SK-N-MC (cell line): ENCODE data around the gene EDA.

Experiments
- DNase-seq: peaks from one replicate; pipeline ENCODE4 v3.0.0-alpha.2; 2011; ENCODE audit warnings: low read depth, low spot score
- H3K27ac ChIP-seq: fragments of 200-600 bp; sonication (generic); 2 replicates; pipeline ENCODE4 v1.5.1; 2016; ENCODE audit warnings: mixed run types
- H3K36me3 ChIP-seq: fragments of 200-600 bp; sonication (generic); 2 replicates; pipeline ENCODE4 v1.6.1; 2017; ENCODE audit warnings: antibody characterized with exemption, low read length, mixed read lengths; ENCODE audit not compliant: insufficient read depth
- H3K4me3 ChIP-seq: fragments of 200-600 bp; sonication (generic); 2 replicates; pipeline ENCODE4 v1.5.1; 2016
- H3K9ac ChIP-seq: fragments of 200-600 bp; sonication (generic); 2 replicates; pipeline ENCODE4 v1.8.0; 2017; ENCODE audit warnings: mixed run types, mixed read lengths; ENCODE audit not compliant: insufficient read length
- H3K9me3 ChIP-seq: fragments of 200-600 bp; sonication (generic); 2 replicates; pipeline ENCODE4 v1.6.1; 2017; ENCODE audit warnings: low read depth, mild to moderate bottlenecking, antibody characterized with exemption, low read length, moderate library complexity, mixed read lengths
- EZH2 ChIP-seq: fragments of 200-600 bp; sonication (generic); IDR thresholded peaks from one replicate; pipeline ENCODE4 v1.6.1; 2017; ENCODE audit warnings: antibody characterized with exemption
- FOXP2 ChIP-seq: optimal IDR thresholded peaks from 2 replicates; pipeline ENCODE3; 2011; ENCODE audit warnings: mild to moderate bottlenecking, moderate library complexity; ENCODE audit not compliant: insufficient read depth; ENCODE audit errors: extremely low read length, control extremely low read depth
- POLR2AphosphoS5 ChIP-seq: IDR thresholded peaks from 2 replicates; pipeline ENCODE4 v1.6.1; 2012; ENCODE audit warnings: mild to moderate bottlenecking, low read depth, low read length, borderline replicate concordance

The EDA gene

GRCh38 chrX:70029863-70030262 lies 413.9 kb downstream of the EDA start:
- Histone ChIP-seq H3K4me3 (no peak overlapping the region), H3K9ac (no peak overlapping the region), H3K9me3 (no peaks in the 10 kb centered on the region), H3K36me3 (no peaks in the 10 kb centered on the region), H3K27ac (no peak overlapping the region)
- no peak for DNase-seq
- TF ChIP-seq FOXP2 (no peak), EZH2 (no peak), POLR2AphosphoS5 (no peak)

DNA sequence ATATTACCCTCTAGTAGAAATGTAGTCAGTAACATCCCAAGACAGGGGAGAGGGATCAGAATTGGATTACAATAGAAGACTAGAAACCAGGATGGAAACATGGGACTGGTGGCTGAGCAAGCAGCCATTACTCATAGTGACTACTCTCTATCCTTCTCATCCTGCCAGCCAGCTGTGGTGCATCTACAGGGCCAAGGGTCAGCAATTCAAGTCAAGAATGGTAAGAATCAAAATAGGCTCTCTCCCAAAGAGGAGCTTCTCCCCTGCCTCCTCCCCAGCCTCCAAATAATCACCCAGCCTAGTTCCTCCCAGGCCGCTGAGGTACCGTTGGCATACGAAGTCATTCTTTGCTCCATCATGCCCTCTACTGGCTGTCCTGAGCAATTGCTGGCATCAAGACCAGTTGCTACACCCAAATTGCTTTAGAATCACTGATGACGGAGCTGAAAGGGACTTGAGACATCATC lies 414.4 kb downstream of the EDA start:
- no peak for DNase-seq
- Histone ChIP-seq H3K36me3 (no peaks in the 10 kb centered on the region), H3K4me3 (no peak overlapping the region), H3K27ac (no peak overlapping the region), H3K9ac (no peak overlapping the region), H3K9me3 (no peaks in the 10 kb centered on the region)
- TF ChIP-seq POLR2AphosphoS5, result no peak
- TF ChIP-seq EZH2, result no peak
- no peak for TF ChIP-seq FOXP2

GRCh38 chrX:70032792-70033191 lies 416.9 kb downstream of the EDA start:
- TF ChIP-seq POLR2AphosphoS5 (no peak), FOXP2 (no peak), EZH2 (no peak)
- Histone ChIP-seq H3K9me3 (no peaks in the 10 kb centered on the region), H3K27ac (no peak overlapping the region), H3K9ac (no peak overlapping the region), H3K4me3 (no peak overlapping the region), H3K36me3 (no peaks in the 10 kb centered on the region)
- no peak for DNase-seq

DNA sequence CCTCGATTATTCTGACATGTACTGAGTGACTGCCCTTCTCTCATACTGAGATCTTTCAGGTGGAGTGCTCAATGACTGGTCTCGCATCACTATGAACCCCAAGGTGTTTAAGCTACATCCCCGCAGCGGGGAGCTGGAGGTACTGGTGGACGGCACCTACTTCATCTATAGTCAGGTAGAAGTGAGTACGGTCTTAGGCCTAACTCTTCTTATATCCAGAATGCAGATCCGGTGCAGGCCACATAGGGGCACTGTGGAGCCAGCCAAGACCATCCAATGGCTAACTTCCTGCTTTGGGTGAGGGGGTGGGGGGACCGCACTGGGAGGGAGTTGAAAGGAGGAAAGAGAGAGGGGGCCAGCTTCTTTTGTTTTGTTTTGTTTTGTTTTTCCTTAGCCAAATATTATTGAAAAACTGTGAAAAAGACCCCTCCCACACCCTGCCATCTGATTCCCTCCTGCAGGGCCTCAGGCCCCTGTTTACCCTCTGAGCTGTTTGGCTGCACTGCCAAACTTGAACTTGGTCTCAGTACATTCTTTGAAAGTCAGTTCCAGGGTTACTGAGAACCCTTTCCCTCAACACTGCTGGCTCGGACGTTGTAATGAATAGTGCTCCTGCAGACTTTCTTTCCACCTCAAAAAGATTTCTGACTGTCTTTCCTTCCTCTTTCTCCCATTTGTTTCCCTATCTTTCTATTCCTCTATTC lies 417.6 kb downstream of the EDA start:
- DNase-seq, result no peak

GRCh38 chrX:70034646-70035045 lies 418.7 kb downstream of the EDA start:
- TF ChIP-seq POLR2AphosphoS5, result no peak
- TF ChIP-seq FOXP2, result no peak
- no peak for TF ChIP-seq EZH2
- Histone ChIP-seq H3K27ac (no peak overlapping the region), H3K9ac (no peak overlapping the region), H3K9me3 (no peaks in the 10 kb centered on the region), H3K36me3 (no peaks in the 10 kb centered on the region), H3K4me3 (no peak overlapping the region)
- DNase-seq, result no peak

More for the DNA sequence above, 417.6 kb downstream of the EDA start:
- H3K4me3 ChIP-seq, result no peak overlapping the region
- TF ChIP-seq FOXP2 (no peak), POLR2AphosphoS5 (no peak), EZH2 (no peak)
- no peak overlapping the region for H3K27ac ChIP-seq
- no peaks in the 10 kb centered on the region for H3K9me3 ChIP-seq
- H3K9ac ChIP-seq, result no peak overlapping the region
- no peaks in the 10 kb centered on the region for H3K36me3 ChIP-seq

- Histone ChIP-seq H3K9ac (no peak overlapping the region), H3K9me3 (no peaks in the 10 kb centered on the region), H3K27ac (no peak overlapping the region), H3K36me3 (no peaks in the 10 kb centered on the region), H3K4me3 (no peak overlapping the region)
- TF ChIP-seq FOXP2, result no peak
- no peak for TF ChIP-seq POLR2AphosphoS5
- DNase-seq, result no peak
These were observed 422.6 kb downstream of the EDA start for GRCh38 chrX:70038515-70038914.

DNA sequence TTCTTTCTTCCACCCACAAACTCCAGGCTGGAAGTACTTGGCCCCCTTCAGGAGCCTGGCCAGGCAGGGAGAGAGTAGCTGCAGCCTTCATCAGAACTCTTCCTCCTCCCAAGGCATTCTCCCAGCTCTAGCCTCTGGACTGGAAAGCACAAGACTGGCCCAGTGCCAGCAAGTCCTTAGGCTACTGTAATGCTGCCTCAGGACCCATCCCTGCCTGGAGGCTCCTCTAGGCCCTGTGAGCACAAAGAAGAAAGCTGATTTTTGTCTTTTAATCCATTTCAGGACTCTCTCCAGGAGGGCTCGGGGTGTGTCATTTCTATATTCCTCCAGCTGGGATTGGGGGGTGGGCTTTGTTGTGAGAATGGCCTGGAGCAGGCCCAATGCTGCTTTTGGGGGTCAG lies 423.0 kb downstream of the EDA start:
- H3K9ac ChIP-seq, result no peak overlapping the region
- no peak overlapping the region for H3K4me3 ChIP-seq
- H3K27ac ChIP-seq, result no peak overlapping the region
- TF ChIP-seq POLR2AphosphoS5 (no peak), FOXP2 (no peak), EZH2 (no peak)
- H3K36me3 ChIP-seq, result no peaks in the 10 kb centered on the region
- no peak for DNase-seq
- no peaks in the 10 kb centered on the region for H3K9me3 ChIP-seq

- Histone ChIP-seq H3K9ac (no peak overlapping the region), H3K36me3 (no peaks in the 10 kb centered on the region), H3K9me3 (no peaks in the 10 kb centered on the region), H3K4me3 (no peak overlapping the region), H3K27ac (no peak overlapping the region)
- TF ChIP-seq FOXP2, result no peak
- TF ChIP-seq POLR2AphosphoS5, result no peak
- no peak for TF ChIP-seq EZH2
- DNase-seq, result no peak
These were observed 423.8 kb downstream of the EDA start for GRCh38 chrX:70039758-70040157.

- DNase-seq, result no peak
- H3K9ac ChIP-seq, result no peak overlapping the region
- H3K4me3 ChIP-seq, result no peak overlapping the region
- no peaks in the 10 kb centered on the region for H3K9me3 ChIP-seq
- no peak overlapping the region for H3K27ac ChIP-seq
- TF ChIP-seq POLR2AphosphoS5, result no peak
- no peak for TF ChIP-seq FOXP2
- no peak for TF ChIP-seq EZH2
- H3K36me3 ChIP-seq, result no peaks in the 10 kb centered on the region
These were observed 426.1 kb downstream of the EDA start for GRCh38 chrX:70041993-70042392.
